ENCODE measurements around the gene UST.

Gene UST

GRCh38 chr6:149062653-149063348 lies 316.0 kb downstream of the UST start:
- Histone ChIP-seq H2AK5ac (ENCODE audit: low read length, severe bottlenecking) (peak overlapping the region; percentile 74), H3K4me3 (ENCODE audit: insufficient read depth in 1 of 2, low read depth in 1 of 2, low read length in 2 of 2) (no peak overlapping the region), H4K8ac (ENCODE audit: low read length) (no peak overlapping the region), H3K27me3 (ENCODE audit: control insufficient read depth in 1 of 2, insufficient read depth in 1 of 2, low read length in 2 of 2) (no peaks in the 10 kb centered on the region), H2AFZ (ENCODE audit: low read depth, low read length) (no peak overlapping the region), H3K9ac (ENCODE audit: low read length) (no peak overlapping the region), H3K4ac (ENCODE audit: low read depth in 1 of 2, low read length in 2 of 2) (no peak overlapping the region), H2BK120ac (ENCODE audit: low read depth, low read length) (no peak overlapping the region), H3K4me1 (ENCODE audit: control insufficient read depth, insufficient read depth, low read depth, low read length) (peaks cover 18% of the 10 kb centered on the region), H3K79me1 (replicated peaks; ENCODE audit: low read length, poor library complexity, severe bottlenecking) (no peaks in the 10 kb centered on the region), H2BK15ac (ENCODE audit: low read depth, poor library complexity, severe bottlenecking) (no peak overlapping the region), H2BK12ac (ENCODE audit: low read length in 2 of 2) (no peak overlapping the region), H3K14ac (ENCODE audit: low read length in 2 of 2) (no peak overlapping the region), H3K23ac (ENCODE audit: low read length in 2 of 2) (no peak overlapping the region), H3K18ac (ENCODE audit: low read depth in 1 of 2, low read length in 2 of 2) (no peak overlapping the region), H3K9me3 (ENCODE audit: control insufficient read depth, low read length) (no peaks in the 10 kb centered on the region), H3K4me2 (ENCODE audit: low read length, poor library complexity, severe bottlenecking) (no peak overlapping the region), H2BK5ac (ENCODE audit: low read depth, low read length, poor library complexity, severe bottlenecking) (no peak overlapping the region), H3K27ac (ENCODE audit: low read length, poor library complexity, severe bottlenecking) (no peak overlapping the region), H3K36me3 (ENCODE audit: control insufficient read depth in 1 of 2, insufficient read depth in 2 of 2, low read depth in 1 of 2, low read length in 2 of 2) (no peaks in the 10 kb centered on the region), H4K91ac (ENCODE audit: low read length) (no peak overlapping the region)
- DNase-seq = no peak
- 97% methylated on average over 3 of the region's 5 CpGs for WGBS

- Histone ChIP-seq H3K27ac (ENCODE audit: low read length, poor library complexity, severe bottlenecking) (no peak overlapping the region), H2BK15ac (ENCODE audit: low read depth, poor library complexity, severe bottlenecking) (no peak overlapping the region), H3K4me3 (ENCODE audit: insufficient read depth in 1 of 2, low read depth in 1 of 2, low read length in 2 of 2) (no peak overlapping the region), H4K8ac (ENCODE audit: low read length) (no peak overlapping the region), H3K14ac (ENCODE audit: low read length in 2 of 2) (no peak overlapping the region), H2BK5ac (ENCODE audit: low read depth, low read length, poor library complexity, severe bottlenecking) (no peak overlapping the region), H2AFZ (ENCODE audit: low read depth, low read length) (no peak overlapping the region), H3K79me1 (replicated peaks; ENCODE audit: low read length, poor library complexity, severe bottlenecking) (no peaks in the 10 kb centered on the region), H4K91ac (ENCODE audit: low read length) (no peak overlapping the region), H3K18ac (ENCODE audit: low read depth in 1 of 2, low read length in 2 of 2) (no peak overlapping the region), H2AK5ac (ENCODE audit: low read length, severe bottlenecking) (peak overlapping the region; percentile 90), H3K27me3 (ENCODE audit: control insufficient read depth in 1 of 2, insufficient read depth in 1 of 2, low read length in 2 of 2) (no peaks in the 10 kb centered on the region), H2BK12ac (ENCODE audit: low read length in 2 of 2) (no peak overlapping the region), H3K36me3 (ENCODE audit: control insufficient read depth in 1 of 2, insufficient read depth in 2 of 2, low read depth in 1 of 2, low read length in 2 of 2) (no peaks in the 10 kb centered on the region), H3K4me2 (ENCODE audit: low read length, poor library complexity, severe bottlenecking) (no peak overlapping the region), H3K9me3 (ENCODE audit: control insufficient read depth, low read length) (no peaks in the 10 kb centered on the region), H3K9ac (ENCODE audit: low read length) (no peak overlapping the region), H2BK120ac (ENCODE audit: low read depth, low read length) (no peak overlapping the region), H3K4ac (ENCODE audit: low read depth in 1 of 2, low read length in 2 of 2) (no peak overlapping the region), H3K4me1 (ENCODE audit: control insufficient read depth, insufficient read depth, low read depth, low read length) (peaks cover 17% of the 10 kb centered on the region), H3K23ac (ENCODE audit: low read length in 2 of 2) (no peak overlapping the region)
- no peak for DNase-seq
- WGBS = 85% methylated on average over 3 of the region's 3 CpGs
These were observed 316.6 kb downstream of the UST start for GRCh38 chr6:149063468-149063867.

DNA sequence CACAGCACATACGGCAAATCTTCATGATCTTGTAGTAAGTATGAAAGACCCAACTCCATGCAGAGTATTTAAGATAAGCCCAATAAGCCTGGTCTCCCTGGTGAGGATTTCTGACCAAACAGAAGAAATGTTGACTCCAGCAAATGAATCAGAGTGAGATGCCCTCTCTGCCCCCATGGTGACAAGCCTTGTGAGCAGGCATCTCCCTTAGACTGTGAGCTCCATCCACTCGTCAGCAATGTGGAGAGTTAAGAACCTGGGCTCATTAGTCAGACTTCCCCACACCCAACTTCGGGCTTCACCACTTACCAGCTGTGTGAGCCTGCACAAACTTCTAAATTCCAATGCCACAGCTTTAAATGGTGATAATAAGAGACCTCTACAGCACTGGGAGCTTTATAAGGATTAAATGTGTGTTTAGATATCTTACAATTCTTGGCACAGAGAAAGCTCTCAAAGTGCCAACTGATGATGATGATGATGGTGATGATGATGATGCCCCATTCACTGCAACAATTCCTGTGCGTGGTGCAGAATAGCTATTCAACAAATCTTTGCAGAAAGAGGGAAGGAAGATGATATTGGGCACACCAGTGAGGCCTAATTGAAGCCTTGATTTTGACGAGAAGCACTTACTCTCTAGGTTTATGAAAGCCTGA lies 317.3 kb downstream of the UST start:
- Histone ChIP-seq H3K23ac (ENCODE audit: low read length in 2 of 2) (no peak overlapping the region), H3K4me3 (ENCODE audit: insufficient read depth in 1 of 2, low read depth in 1 of 2, low read length in 2 of 2) (no peak overlapping the region), H3K27ac (ENCODE audit: low read length, poor library complexity, severe bottlenecking) (no peak overlapping the region), H4K91ac (ENCODE audit: low read length) (no peak overlapping the region), H2BK12ac (ENCODE audit: low read length in 2 of 2) (no peak overlapping the region), H3K4me2 (ENCODE audit: low read length, poor library complexity, severe bottlenecking) (no peak overlapping the region), H2BK5ac (ENCODE audit: low read depth, low read length, poor library complexity, severe bottlenecking) (no peak overlapping the region), H3K79me1 (replicated peaks; ENCODE audit: low read length, poor library complexity, severe bottlenecking) (no peaks in the 10 kb centered on the region), H3K27me3 (ENCODE audit: control insufficient read depth in 1 of 2, insufficient read depth in 1 of 2, low read length in 2 of 2) (no peaks in the 10 kb centered on the region), H3K4ac (ENCODE audit: low read depth in 1 of 2, low read length in 2 of 2) (no peak overlapping the region), H3K18ac (ENCODE audit: low read depth in 1 of 2, low read length in 2 of 2) (no peak overlapping the region), H2BK15ac (ENCODE audit: low read depth, poor library complexity, severe bottlenecking) (no peak overlapping the region), H3K9me3 (ENCODE audit: control insufficient read depth, low read length) (no peaks in the 10 kb centered on the region), H2AK5ac (ENCODE audit: low read length, severe bottlenecking) (no peak overlapping the region), H2BK120ac (ENCODE audit: low read depth, low read length) (no peak overlapping the region), H3K14ac (ENCODE audit: low read length in 2 of 2) (no peak overlapping the region), H3K9ac (ENCODE audit: low read length) (no peak overlapping the region), H4K8ac (ENCODE audit: low read length) (no peak overlapping the region), H3K4me1 (ENCODE audit: control insufficient read depth, insufficient read depth, low read depth, low read length) (peaks cover 14% of the 10 kb centered on the region), H3K36me3 (ENCODE audit: control insufficient read depth in 1 of 2, insufficient read depth in 2 of 2, low read depth in 1 of 2, low read length in 2 of 2) (no peaks in the 10 kb centered on the region), H2AFZ (ENCODE audit: low read depth, low read length) (no peak overlapping the region)
- WGBS = 82% methylated on average over 4 of the region's 5 CpGs
- no peak for DNase-seq

GRCh38 chr6:149064660-149065015 lies 317.8 kb downstream of the UST start:
- Histone ChIP-seq H3K9ac (ENCODE audit: low read length) (no peak overlapping the region), H3K36me3 (ENCODE audit: control insufficient read depth in 1 of 2, insufficient read depth in 2 of 2, low read depth in 1 of 2, low read length in 2 of 2) (no peaks in the 10 kb centered on the region), H3K4me1 (ENCODE audit: control insufficient read depth, insufficient read depth, low read depth, low read length) (peaks cover 11% of the 10 kb centered on the region), H2AK5ac (ENCODE audit: low read length, severe bottlenecking) (no peak overlapping the region), H3K4me2 (ENCODE audit: low read length, poor library complexity, severe bottlenecking) (no peak overlapping the region), H4K91ac (ENCODE audit: low read length) (no peak overlapping the region), H2BK120ac (ENCODE audit: low read depth, low read length) (no peak overlapping the region), H3K4me3 (ENCODE audit: insufficient read depth in 1 of 2, low read depth in 1 of 2, low read length in 2 of 2) (no peak overlapping the region), H4K8ac (ENCODE audit: low read length) (no peak overlapping the region), H3K27ac (ENCODE audit: low read length, poor library complexity, severe bottlenecking) (no peak overlapping the region), H3K79me1 (replicated peaks; ENCODE audit: low read length, poor library complexity, severe bottlenecking) (no peaks in the 10 kb centered on the region), H3K18ac (ENCODE audit: low read depth in 1 of 2, low read length in 2 of 2) (no peak overlapping the region), H2AFZ (ENCODE audit: low read depth, low read length) (no peak overlapping the region), H2BK15ac (ENCODE audit: low read depth, poor library complexity, severe bottlenecking) (no peak overlapping the region), H3K14ac (ENCODE audit: low read length in 2 of 2) (no peak overlapping the region), H2BK5ac (ENCODE audit: low read depth, low read length, poor library complexity, severe bottlenecking) (no peak overlapping the region), H3K27me3 (ENCODE audit: control insufficient read depth in 1 of 2, insufficient read depth in 1 of 2, low read length in 2 of 2) (no peaks in the 10 kb centered on the region), H2BK12ac (ENCODE audit: low read length in 2 of 2) (no peak overlapping the region), H3K9me3 (ENCODE audit: control insufficient read depth, low read length) (no peaks in the 10 kb centered on the region), H3K23ac (ENCODE audit: low read length in 2 of 2) (no peak overlapping the region), H3K4ac (ENCODE audit: low read depth in 1 of 2, low read length in 2 of 2) (no peak overlapping the region)
- WGBS = 87% methylated on average over 7 of the region's 7 CpGs
- no peak for DNase-seq

Measured in mesenchymal stem cell (in vitro differentiated cells and primary cell).